GM10266 (cell line): Measurements from ENCODE around the gene NELFA.
"Not testable (repeated sequence)": the region's sequence is repeated elsewhere in the genome, so short reads cannot be mapped to it uniquely, and the experiment has no call there.

ENCODE experiments used
- DNase-seq: peaks from one replicate; pipeline ENCODE4 v3.0.0; 2012; ENCODE audit errors: extremely low spot score
- TF ChIP-seq, protein P1 (sequence below): IDR thresholded peaks from 2 replicates; pipeline ENCODE4 v1.5.1; 2012; ENCODE audit warnings: mild to moderate bottlenecking, low read depth; ENCODE audit not compliant: control insufficient read depth, insufficient read depth; ENCODE audit errors: missing control alignments

NELFA gene

DNA sequence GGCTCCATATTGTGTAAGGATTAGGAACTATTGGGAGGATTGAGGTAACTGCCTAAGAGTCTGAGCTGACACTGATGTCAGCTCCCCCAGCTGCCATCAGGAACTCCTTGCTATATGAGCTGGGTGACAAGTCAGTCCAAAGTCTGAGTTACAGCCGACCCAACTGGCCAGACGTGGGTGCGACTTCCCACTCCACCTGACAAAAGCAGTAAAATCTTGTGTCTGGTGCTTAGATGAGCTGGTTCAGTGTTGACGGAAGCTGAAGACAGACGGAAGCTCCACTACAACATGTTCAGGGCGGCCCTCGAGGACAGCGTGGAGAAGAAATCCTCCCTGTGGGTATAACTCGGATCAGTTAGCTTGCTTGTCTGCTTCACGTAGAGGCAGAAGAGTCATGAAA, 27.6 kb upstream of the NELFA start:
- DNase-seq = no peak

DNA sequence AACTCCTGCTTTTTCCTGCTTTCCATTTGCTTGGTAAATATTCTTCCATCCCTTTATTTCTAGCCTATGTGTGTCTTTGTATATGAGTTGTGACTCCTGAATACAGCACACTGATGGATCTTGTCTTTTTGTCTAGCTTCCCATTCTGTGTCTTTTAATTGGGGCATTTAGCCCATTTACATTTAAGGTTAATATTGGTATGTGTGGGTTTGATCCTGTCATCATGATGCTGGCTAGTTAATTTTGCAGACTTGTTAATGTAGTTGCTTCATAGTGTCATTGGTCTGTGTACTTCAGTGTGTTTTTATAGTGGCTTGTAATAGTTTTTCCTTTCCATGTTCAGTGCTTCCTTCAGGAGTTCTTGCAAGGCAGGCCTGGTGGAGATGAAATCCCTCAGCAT, 22.4 kb upstream of the NELFA start:
- DNase-seq = not testable (repeated sequence)

More for the DNA sequence above, 27.6 kb upstream of the NELFA start:
- TF ChIP-seq, protein P1, sequence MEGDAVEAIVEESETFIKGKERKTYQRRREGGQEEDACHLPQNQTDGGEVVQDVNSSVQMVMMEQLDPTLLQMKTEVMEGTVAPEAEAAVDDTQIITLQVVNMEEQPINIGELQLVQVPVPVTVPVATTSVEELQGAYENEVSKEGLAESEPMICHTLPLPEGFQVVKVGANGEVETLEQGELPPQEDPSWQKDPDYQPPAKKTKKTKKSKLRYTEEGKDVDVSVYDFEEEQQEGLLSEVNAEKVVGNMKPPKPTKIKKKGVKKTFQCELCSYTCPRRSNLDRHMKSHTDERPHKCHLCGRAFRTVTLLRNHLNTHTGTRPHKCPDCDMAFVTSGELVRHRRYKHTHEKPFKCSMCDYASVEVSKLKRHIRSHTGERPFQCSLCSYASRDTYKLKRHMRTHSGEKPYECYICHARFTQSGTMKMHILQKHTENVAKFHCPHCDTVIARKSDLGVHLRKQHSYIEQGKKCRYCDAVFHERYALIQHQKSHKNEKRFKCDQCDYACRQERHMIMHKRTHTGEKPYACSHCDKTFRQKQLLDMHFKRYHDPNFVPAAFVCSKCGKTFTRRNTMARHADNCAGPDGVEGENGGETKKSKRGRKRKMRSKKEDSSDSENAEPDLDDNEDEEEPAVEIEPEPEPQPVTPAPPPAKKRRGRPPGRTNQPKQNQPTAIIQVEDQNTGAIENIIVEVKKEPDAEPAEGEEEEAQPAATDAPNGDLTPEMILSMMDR = no peak

DNA sequence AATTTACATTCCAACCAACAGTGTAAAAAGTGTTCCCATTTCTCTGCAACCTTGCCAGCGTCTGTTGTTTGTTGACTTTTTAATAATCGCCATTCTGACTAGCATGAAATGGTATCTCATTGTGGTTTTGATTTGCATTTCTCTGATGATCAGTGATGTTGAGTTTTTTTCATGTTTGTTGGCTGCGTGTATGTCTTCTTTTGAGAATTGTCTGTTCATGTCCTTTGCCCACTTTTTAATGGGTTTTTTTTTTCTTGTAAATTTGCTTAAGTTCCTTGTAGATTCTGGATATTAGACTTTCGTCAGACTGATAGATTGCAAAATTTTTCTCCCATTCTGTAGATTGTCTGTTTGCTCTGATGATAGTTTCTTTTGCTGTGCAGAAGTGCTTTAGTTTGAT, 18.3 kb upstream of the NELFA start:
- DNase-seq = not testable (repeated sequence)

DNA sequence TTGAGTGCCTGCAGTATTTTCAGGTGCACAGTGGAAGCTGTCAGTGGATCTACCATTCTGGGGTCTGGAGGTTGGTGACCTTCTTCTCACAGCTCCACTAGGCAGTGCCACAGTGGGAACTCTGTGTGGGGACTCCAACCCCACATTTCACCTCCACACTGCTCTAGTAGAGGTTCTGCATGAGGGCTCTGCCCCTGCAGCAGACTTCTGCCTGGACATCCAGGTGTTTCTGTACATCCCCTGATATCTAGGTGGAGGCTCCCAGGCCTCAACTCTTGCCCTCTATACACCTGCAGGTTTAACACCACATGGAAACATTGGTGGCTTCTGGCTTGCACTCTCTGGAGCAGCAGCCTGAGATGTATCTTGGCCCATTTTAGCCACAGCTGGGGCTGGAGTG, 17.0 kb upstream of the NELFA start:
- DNase-seq = no peak
- TF ChIP-seq, protein P1 = no peak

DNA sequence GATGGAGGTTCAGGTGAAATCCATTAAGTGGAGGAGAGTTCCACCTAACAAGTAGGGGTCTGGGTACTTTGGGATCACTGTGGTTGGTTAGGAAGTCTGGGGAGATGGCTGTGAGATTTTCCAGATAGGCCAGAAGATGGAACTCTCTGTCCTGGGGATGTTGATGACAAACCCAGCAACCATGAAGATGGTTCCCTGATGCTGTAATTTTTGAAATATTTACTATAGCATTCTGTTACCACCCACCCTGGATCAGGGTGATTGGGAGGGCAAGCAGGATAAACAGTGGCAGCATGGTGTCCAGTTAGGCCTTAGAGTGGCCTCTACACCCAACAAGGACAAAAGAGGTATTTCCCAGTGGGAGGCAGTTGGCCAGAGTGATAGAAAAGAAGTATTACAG, 15.9 kb upstream of the NELFA start:
- TF ChIP-seq, protein P1 = no peak
- DNase-seq = no peak

DNA sequence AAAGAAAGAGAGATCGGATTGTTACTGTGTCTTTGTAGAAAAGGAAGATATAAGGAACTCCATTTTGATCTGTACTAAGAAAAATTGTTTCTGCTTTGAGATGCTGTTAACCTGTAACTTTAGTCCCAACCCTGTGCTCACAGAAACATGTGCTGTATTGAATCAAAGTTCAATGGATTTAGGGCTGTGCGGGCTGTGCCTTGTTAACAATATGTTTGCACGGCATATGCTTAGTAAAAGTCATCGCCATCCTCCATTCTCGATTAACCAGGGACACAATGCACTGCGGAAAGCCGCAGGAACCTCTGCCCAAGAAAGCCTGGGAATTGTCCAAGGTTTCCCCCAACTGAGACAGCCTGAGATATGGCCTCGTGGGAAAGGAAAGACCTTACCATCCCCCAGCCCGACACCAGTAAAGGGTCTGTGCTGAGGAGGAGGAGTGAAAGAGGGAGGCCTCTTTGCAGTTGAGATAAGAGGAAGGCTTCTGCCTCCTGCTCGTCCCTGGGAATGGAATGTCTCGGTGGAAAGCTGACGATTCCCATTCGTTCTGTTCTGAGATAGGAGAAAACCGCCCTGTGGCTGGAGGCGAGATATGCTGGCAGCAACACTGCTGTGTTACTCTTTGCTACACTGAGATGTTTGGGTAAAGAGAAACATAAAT, 12.7 kb upstream of the NELFA start:
- not testable (repeated sequence) for DNase-seq

DNA sequence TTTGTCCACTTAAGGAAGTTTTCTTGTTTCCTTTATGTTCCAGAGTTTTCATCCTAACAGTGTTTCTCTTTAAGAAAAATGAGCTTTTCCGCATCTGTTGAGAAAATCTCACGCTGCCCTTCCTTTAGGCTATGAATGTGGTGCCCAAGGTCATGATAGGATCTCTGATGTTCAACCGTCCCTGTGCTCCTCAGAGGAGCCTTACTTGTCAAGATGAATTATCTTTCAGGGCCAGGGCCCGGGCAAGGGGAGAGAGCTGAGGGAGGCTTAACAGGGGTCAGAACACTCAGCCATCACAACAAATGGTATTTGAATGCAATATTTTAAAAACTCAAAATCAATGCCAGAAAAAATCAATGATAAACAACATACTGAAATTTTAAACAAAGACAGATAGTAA, 6.2 kb upstream of the NELFA start:
- TF ChIP-seq, protein P1 = no peak
- DNase-seq = no peak

DNA sequence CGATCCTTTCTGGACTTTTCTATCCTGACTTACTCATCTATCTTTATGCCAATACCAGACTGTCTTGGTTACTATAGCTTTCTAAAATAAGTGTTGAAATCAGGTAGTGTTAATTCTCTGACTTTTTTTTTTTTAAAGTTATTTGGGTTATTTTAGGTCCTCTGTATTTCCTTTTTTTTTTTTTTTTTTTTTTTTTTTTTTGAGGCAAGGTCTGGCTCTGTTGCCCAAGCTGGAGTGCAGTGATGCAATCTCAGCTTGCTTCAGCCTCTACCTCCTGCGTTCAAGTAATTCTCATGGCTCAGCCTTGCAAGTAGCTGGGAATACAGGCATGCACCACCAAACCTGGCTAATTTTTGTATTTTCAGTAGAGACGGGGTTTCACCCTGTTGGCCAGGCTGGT, 2.8 kb upstream of the NELFA start:
- TF ChIP-seq, protein P1 = no peak
- no peak for DNase-seq

DNA sequence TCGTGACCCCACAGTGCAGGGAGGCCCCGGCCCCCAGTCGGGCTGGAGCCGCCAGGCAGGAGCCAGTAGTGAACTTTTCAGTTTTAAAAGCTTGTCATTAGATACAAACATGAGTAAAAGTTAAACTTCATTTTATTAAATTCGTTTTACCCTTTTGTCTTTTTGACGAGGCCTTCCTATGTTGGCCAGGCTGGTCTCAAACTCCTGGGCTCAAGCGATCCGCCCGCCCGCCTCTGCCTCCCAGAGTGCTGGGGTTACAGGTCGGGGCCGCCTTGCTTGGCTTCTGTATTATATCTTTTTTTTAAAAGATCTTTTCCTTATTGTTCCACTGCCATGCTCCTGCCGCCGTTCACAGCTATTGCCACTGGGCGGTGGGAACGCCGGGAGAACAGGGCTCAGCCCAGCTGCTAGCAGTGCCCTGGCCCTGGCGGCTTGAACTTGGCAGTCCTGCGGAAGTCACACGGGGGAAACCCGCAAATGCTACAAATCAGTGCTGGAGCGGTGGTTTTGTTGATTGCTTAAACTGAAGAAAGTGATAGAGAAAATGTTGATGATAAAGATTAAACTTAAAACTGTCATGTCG, 968 bp upstream of the NELFA start:
- TF ChIP-seq, protein P1 = no peak

More for the DNA sequence above, 968 bp upstream of the NELFA start:
- peak; percentile 65 for DNase-seq
